GM10248 (cell line): ENCODE results near the gene SOHLH1.

ENCODE experiments used
- CTCF ChIA-PET: fragments of 300-600 bp; sonication (Branson Sonifier 250); formaldehyde crosslinking; extraction: SDS; loops from one replicate; lab custom pipeline; 2021; ENCODE audit warnings: antibody characterized with exemption; lab: Yijun Ruan, JAX
- POLR2A ChIA-PET: fragments of 350-650 bp; sonication (Branson Sonifier 250); formaldehyde crosslinking; extraction: SDS; loops from one replicate; lab custom pipeline; 2020; ENCODE audit warnings: antibody characterized with exemption; lab: Yijun Ruan, JAX
- DNase-seq: peaks from one replicate; pipeline ENCODE4 v3.0.0; 2012; ENCODE audit errors: extremely low spot score
- TF ChIP-seq, protein P1 (sequence below): IDR thresholded peaks from 2 replicates; pipeline ENCODE4 v1.5.1; 2012; ENCODE audit warnings: mild to moderate bottlenecking, low read depth; ENCODE audit errors: extremely low read depth, missing control alignments, control extremely low read depth

The SOHLH1 gene

DNA sequence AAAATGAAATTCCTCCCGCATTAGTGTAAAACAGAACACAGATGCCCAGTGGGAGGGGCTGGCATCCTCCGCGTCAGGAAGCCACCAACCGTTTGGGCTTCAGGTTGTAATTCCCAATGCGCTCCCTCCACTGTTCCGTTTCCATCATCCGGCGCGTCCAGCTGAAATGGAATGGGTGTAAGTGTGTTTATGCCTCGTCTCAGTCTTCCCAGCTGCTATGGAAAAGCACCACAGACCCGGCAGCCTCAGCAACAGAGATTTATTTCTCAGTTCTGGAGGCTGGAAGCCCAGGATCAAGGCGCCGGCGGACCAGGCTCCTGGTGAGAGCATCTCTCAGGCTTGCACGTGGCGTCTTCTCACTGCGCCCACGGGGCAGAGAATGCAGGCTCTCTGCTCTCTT, 23.1 kb upstream of the SOHLH1 start:
- ChIA-PET POLR2A (no interaction called here), CTCF (no interaction called here)
- DNase-seq = no peak
- TF ChIP-seq, protein P1, sequence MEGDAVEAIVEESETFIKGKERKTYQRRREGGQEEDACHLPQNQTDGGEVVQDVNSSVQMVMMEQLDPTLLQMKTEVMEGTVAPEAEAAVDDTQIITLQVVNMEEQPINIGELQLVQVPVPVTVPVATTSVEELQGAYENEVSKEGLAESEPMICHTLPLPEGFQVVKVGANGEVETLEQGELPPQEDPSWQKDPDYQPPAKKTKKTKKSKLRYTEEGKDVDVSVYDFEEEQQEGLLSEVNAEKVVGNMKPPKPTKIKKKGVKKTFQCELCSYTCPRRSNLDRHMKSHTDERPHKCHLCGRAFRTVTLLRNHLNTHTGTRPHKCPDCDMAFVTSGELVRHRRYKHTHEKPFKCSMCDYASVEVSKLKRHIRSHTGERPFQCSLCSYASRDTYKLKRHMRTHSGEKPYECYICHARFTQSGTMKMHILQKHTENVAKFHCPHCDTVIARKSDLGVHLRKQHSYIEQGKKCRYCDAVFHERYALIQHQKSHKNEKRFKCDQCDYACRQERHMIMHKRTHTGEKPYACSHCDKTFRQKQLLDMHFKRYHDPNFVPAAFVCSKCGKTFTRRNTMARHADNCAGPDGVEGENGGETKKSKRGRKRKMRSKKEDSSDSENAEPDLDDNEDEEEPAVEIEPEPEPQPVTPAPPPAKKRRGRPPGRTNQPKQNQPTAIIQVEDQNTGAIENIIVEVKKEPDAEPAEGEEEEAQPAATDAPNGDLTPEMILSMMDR = no peak

- no peak for DNase-seq
- ChIA-PET POLR2A (no interaction called here), CTCF (no interaction called here)
- TF ChIP-seq, protein P1 = no peak
These were observed 20.2 kb upstream of the SOHLH1 start for GRCh38 chr9:135719472-135719871.

- TF ChIP-seq, protein P1 = no peak
- POLR2A ChIA-PET = no interaction called here
These were observed 19.3 kb upstream of the SOHLH1 start for GRCh38 chr9:135718616-135719015.

DNA sequence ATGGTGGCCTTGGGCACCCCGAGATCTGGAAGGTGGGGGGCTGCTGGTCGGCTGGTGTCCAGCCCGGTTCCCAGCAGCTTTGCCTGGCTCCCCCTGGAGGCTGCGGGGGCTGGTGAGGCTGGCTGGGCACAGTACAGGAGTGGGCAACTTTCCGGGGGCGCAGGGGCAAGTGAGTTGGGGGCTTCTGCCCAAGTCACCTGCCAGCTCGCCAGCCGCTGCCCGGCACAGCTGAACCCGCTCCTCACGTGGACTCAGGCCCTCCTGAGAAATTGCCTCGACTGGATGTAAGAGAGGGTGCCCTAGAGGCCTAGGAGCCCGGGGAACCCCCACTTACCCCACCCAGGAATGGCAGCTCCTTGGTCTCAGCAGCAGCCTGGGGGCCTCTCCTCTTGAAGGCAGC, 18.1 kb upstream of the SOHLH1 start:
- no peak for DNase-seq
- ChIA-PET CTCF (no interaction called here), POLR2A (no interaction called here)
- TF ChIP-seq, protein P1 = no peak

More at GRCh38 chr9:135718616-135719015, 19.3 kb upstream of the SOHLH1 start:
- no peak for DNase-seq
- CTCF ChIA-PET = no interaction called here

GRCh38 chr9:135716045-135716444, 16.8 kb upstream of the SOHLH1 start:
- TF ChIP-seq, protein P1 = no peak
- DNase-seq = no peak
- POLR2A ChIA-PET = no interaction called here

GRCh38 chr9:135715056-135715595, 15.8 kb upstream of the SOHLH1 start:
- POLR2A ChIA-PET = no interaction called here
- DNase-seq = no peak
- CTCF ChIA-PET = interaction anchor here (1.6 kb wide), 1 partner anchor 11 kb away, joined by 3 read pairs; no protein-coding TSS in a partner anchor
- TF ChIP-seq, protein P1 = no peak

More at GRCh38 chr9:135716045-135716444, 16.8 kb upstream of the SOHLH1 start:
- CTCF ChIA-PET = no interaction called here
